GM21367 (cell line): Measurements from ENCODE around the gene PDZRN4.

ENCODE experiments used
- ATAC-seq: cut with Tn5 transposase; IDR thresholded peaks from one replicate; pipeline ENCODE4 v1.9.1; 2021; ENCODE audit not compliant: unreplicated experiment

The PDZRN4 gene

GRCh38 chr12:41348198-41348597, 160.1 kb downstream of the PDZRN4 start:
- no peak for ATAC-seq

GRCh38 chr12:41356181-41356580, 168.1 kb downstream of the PDZRN4 start:
- no peak for ATAC-seq

DNA sequence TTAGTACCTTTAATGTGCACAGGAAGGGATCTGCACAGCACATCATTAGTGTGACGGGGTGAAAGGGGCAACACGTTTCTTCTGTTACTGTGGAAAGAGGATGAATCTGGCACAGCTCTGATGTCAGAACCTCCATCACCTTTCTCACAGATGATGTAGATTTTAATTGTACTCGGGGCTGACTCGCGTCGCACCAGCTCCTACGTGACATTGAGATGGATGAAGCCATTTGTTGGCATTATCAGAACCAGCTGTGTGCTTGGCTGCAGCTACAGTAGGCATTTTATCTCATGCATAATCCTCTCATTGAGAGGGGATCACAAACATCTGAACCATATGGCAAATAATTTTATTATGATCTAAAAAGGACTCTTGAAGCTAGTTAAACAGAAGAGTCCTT, 173.6 kb downstream of the PDZRN4 start:
- ATAC-seq = no peak

DNA sequence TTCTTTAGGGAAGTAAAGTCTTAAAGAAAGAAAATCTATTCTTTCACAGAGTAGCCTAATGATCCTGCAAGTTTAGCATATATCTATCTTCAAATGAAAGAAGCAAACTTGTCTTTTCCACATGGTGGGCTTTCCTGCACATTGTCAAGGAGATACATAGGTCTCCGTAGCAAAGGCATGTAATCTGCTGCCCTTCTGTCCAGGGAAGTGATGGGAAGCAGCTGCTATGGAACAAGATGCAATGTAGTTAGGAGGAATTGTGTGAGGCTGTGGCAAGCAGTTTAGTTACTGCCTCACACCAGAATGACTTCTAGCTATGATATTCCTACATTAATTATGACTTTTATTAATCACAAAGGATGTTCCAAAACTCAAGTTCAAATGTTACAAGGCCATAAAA, 174.4 kb downstream of the PDZRN4 start:
- no peak for ATAC-seq

GRCh38 chr12:41362931-41363330, 174.8 kb downstream of the PDZRN4 start:
- ATAC-seq = no peak

- no peak for ATAC-seq
These were observed 176.1 kb downstream of the PDZRN4 start for GRCh38 chr12:41364211-41364610.

DNA sequence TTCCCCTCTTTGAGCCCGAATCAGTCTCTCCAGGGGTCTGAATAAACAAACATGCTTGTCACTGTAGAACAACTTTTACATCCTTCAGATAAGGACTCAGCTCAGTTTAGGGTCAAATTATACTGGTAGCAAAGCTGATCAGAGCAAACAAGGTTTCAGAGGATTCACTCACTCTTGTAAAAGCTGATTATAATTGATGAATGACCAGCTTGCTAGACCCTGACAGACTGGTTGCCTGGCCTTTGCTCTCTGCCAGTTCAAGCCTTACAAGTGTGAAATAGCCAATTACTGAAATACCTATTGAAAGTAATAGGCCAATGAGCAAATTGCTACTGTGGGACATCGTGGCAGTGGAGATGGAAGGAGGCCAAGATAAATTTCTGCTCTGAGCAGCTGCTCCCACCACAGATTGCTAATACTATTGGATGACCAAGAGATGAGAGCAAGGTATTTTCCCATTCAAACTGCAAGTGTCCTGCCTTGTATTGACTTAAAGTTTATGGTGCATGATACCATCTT, 177.6 kb downstream of the PDZRN4 start:
- ATAC-seq = no peak

DNA sequence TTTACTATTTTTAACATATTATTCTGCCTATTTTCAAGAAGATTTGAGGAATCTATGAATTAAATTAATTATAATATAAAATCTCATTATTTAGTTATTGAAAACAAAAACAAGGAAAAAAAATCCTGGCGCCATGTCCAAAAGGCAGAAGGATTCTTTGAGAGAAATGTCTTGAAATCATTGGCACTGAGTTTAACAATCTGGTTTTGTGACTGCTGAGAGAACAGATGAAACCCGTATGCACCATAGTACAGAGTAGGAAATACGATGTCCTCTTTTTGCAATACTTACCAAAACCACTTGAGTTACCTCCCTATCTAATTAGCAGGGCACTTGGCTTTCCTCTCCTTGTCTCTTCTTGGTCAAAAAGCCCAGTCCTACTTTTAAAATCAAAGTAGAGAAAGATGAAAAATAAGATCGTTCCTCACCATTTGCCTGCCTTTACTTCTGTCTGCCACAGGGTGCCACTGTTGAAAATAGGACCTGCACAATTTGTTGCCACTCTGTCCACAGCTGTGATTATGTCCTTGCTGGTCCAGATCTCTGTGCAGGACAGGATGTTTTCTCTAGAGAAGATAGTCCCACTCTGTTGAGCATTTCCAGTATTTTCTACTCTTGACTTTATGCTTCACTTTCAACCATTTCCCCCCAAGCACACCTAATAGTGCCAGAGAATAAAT, 179.7 kb downstream of the PDZRN4 start:
- no peak for ATAC-seq

GRCh38 chr12:41380878-41381277, 192.8 kb downstream of the PDZRN4 start:
- ATAC-seq = no peak

- ATAC-seq = no peak
These were observed 214.7 kb downstream of the PDZRN4 start for GRCh38 chr12:41402801-41403200.

- ATAC-seq = no peak
These were observed 219.2 kb downstream of the PDZRN4 start for GRCh38 chr12:41407232-41407799.

- ATAC-seq = no peak
These were observed 221.5 kb downstream of the PDZRN4 start for GRCh38 chr12:41409628-41410027.

DNA sequence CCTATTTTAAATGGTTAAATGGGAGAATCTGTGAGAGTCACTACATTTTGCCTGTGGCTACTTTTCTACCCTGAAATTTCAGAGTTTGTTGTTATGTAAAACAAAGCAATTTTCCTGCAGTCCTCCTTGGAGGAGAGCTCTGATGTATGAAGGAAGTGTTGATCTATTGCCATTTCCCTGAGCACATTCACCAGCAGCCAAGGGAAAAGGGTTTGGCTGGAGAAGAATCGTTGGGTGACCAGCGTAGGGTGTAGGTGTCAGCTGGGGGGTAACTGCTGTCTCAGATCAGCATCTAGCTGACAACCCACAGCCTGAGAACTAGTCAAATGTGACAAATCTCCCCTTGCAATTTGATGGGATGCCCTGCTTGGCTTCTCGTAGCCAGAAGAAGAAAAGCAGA, 230.5 kb downstream of the PDZRN4 start:
- no peak for ATAC-seq

GRCh38 chr12:41419131-41419893, 231.2 kb downstream of the PDZRN4 start:
- no peak for ATAC-seq

- no peak for ATAC-seq
These were observed 236.5 kb downstream of the PDZRN4 start for GRCh38 chr12:41424651-41425050.

GRCh38 chr12:41433460-41433859, 245.3 kb downstream of the PDZRN4 start:
- no peak for ATAC-seq

DNA sequence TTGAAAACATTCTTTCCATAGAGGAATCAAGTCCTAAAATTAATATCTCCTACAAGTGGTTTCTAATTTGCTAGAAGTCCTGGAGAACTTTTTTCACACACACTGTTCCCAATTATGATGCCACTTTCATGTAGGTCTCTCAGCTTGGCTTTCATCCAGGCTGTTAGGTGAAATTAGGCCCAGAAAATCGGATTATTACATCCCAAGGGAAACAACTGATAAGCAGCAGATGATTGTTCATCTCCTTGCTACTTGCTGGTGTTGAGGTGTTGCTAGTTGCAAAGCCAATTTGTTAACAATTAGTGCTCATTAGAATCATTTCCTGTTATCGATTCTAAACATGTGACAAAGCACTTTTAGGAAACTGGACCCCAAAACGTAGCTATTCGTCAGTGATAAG, 248.0 kb downstream of the PDZRN4 start:
- no peak for ATAC-seq

- no peak for ATAC-seq
These were observed 249.4 kb downstream of the PDZRN4 start for GRCh38 chr12:41437563-41437962.

- no peak for ATAC-seq
These were observed 250.9 kb downstream of the PDZRN4 start for GRCh38 chr12:41438854-41439541.

GRCh38 chr12:41439801-41440200, 251.7 kb downstream of the PDZRN4 start:
- no peak for ATAC-seq

DNA sequence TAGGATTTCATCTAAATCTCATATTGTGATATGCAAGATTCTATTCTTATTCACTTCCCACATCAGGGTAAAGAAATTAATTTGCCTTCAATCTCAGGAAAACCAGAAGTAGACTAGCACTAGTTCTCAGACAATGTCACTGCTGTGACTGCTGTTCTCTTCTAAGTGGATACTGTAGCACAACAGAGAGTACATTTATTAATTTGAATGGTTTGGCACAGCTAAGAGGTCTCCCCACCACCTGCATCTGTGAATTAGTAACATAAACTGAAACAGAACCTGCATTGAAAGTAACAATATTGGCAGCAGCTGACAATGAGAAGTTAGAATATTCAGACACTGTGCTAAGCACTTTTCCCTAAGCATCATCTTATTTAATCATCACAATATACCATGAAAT, 253.1 kb downstream of the PDZRN4 start:
- ATAC-seq = no peak
